ENCODE measurements around the gene PRSS35. TPM values are rescaled to one million over a fixed set of nuclear protein-coding genes. Genes with fewer than 3 reads are reported as not detected.
"Not testable (repeated sequence)": the region's sequence is repeated elsewhere in the genome, so short reads cannot be mapped to it uniquely, and the experiment has no call there.

Gene PRSS35, protein sequence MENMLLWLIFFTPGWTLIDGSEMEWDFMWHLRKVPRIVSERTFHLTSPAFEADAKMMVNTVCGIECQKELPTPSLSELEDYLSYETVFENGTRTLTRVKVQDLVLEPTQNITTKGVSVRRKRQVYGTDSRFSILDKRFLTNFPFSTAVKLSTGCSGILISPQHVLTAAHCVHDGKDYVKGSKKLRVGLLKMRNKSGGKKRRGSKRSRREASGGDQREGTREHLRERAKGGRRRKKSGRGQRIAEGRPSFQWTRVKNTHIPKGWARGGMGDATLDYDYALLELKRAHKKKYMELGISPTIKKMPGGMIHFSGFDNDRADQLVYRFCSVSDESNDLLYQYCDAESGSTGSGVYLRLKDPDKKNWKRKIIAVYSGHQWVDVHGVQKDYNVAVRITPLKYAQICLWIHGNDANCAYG
- not detected in 2 replicates for total RNA-seq

DNA sequence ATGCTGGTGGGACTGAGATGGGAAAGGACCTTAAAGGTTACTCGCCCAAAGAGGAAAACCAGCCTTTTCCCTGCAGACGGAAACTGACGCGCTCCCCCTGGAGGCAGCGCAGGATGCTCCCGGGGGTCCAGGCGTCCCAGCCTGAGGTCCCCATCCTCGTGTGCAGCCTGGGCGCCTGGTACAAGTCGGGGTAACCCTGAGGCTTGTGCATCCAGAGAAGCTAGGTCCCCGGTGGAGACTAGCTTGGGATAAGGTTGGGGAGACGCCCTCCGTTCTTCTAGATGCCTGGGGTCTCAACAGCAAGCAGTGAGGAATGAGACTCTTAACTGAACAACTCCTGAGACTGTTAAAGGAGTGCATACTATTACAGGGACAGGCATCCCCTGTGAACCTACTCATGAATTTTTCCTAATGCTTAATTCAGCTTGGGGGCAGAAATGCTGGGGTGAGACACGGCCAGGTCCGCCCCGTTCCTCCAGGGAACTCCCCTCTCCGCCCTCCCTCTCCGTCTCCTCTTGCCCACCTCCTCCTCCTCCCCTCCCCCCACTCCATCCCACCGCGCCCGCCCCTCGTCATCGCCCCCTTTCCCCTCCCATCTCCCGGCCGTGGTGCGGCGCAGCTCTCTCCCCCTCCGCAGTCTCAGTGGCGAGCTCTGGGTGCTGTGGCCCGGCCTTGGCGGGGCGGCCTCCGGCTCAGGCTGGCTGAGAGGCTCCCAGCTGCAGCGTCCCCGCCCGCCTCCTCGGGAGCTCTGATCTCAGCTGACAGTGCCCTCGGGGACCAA, at the start of gene PRSS35:
Gene PRSS35, plus strand, starts transcription at position 634 of the 781 bp plus-strand sequence. CDS start 10,908 bp downstream, outside the sequence.
- intact Hi-C loops (cut with micrococcal nuclease): no loop called here

DNA sequence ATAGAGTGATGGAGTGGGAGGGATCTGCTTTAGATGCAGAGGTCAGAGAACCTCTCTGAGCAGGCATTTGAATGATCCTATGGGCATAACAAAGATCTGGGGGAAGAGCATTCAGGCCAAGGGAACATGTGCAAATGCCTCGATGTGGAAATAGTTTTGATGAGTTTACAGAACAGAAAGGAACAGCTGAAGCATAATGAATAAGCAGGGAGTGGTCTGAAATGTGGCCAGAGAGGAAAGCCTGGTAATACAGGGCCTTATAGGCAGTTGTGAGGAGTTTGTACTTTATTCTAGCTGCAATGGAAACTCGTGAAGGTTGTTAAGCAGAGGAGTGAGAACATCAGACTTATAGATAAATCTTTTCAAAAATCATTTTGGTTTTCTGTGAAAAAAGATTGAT, 48.4 kb upstream of the PRSS35 start:
- intact Hi-C loops (cut with micrococcal nuclease): no loop called here

DNA sequence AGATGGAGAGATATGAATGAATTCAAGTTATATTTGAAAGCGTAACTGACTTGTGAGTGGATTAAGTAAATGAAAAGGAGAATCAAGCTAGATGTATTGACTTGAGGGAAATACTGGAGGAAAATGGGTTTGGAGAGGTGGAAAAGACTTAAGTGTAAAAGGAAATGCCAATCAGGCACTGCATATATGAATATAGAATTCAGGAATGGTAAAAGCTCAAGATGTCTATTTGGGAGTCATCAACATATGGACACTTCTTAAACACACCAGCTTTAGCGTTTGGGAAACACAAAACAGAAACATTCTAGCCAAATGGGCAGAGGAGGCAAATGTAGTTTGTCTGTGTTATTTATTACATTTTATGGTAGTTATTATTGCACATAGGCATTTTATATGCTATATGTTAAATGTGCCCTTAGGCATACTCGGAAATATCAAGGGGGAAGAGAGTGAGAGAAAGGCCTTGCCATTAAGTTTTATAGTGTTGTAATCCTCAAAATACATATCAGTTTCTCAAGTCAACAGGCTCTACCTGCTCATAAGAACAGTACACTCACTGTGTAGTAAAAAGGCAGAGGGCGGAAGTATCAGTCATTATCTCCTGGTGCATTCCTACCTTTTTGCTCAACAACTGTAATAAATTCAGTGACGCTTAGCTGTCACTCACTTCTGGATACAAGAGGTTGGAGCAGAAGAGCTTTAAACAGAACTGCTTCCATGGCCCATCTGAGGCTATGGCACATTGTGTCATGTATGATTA, 47.8 kb upstream of the PRSS35 start:
- intact Hi-C loops (cut with micrococcal nuclease): no loop called here

DNA sequence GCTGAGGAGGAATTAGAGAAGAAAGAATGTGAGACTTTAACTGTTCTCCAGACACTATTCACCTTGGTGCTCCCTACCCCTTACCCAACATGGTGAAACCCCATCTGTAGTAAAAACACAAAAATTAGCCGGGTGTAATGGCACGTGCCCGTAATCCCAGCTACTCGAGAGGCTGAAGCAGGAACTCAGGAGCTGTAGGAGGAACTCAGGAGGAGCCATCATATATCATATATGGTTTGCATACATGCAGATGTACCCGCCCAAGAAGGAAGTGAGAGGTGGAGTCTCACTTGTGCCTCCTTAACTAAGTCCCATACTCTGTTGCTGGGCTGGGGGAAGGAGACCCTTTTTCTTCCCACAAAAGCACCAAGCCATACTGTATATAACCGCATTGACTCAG, 46.0 kb upstream of the PRSS35 start:
- intact Hi-C loops (cut with micrococcal nuclease): no loop called here

DNA sequence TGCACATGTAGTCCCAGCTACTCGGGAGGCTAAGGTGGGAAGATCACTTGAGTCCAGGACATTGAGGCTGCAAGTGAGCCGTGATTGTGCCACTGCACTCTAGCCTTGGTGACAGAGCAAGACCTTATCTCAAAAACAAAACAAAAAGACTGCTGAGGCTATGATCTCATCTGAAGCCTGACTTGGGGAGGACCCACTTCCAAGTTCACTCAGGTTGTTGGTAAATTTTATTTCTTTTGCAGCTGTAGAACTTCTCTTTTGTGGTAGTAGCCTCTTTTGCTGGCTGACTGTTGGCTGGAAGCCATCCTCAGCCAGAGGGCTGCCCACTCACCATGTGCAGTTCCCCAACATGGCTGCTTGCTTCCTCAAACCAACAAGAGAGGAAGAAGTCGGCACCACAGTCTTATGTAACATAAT, 44.7 kb upstream of the PRSS35 start:
- intact Hi-C loops (cut with micrococcal nuclease): no loop called here

DNA sequence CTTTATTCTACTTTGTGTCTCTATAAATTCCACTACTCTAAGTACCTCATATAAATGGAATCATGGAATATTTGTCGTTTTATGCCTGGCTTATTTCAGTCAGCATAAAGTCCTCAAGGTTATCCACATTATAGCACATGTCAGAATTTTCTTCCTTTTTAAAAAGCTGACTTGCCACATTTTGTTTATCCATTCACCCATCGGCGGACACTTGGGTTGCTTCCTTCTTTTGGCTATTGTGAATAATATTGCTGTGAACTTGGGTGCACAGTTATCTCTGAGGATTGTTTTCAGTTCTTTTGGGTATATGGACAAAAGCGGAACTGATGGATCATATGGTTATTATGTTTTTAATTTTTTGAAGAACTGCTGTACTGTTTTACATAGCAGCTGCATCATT, 42.3 kb upstream of the PRSS35 start:
- intact Hi-C loops (cut with micrococcal nuclease): no loop called here

DNA sequence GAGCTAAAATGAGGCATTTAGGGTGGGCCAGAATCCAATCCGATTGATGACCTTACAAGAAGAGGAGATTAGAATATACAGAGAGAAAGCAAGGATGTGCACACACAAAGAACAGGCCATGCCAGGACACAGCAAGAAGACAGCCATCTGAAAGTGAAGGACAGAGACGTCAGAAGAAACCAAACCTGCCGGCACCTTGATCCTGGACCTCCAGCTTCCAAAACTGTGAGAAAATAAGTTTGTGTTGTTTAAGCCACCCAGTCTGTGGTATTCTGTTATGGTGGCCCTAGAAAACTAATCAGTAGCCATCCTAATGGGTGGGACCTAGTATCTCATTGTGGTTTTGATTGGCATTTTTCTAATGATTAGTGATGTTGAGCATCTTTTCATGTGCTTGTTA, 41.7 kb upstream of the PRSS35 start:
- intact Hi-C loops (cut with micrococcal nuclease): no loop called here

DNA sequence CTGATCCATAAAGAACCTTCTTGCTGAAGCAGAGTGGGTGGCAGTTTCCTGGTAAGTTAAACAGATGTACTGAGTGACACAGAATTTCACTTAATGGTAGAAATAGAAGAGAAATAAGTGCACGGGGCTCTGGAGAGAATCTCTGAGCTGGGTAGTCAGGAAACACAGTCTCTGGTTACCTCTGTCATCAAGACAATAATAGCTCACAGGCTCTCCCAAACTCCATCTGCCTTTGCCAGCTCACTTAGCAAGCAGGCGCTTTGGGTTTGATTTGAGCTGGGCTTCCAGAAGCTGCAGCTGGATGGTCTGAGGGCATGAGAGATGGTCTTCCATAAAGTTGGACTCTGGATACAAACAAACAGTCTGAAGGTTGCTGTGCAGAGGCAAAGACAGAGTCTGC, 39.6 kb upstream of the PRSS35 start:
- intact Hi-C loops (cut with micrococcal nuclease): no loop called here

DNA sequence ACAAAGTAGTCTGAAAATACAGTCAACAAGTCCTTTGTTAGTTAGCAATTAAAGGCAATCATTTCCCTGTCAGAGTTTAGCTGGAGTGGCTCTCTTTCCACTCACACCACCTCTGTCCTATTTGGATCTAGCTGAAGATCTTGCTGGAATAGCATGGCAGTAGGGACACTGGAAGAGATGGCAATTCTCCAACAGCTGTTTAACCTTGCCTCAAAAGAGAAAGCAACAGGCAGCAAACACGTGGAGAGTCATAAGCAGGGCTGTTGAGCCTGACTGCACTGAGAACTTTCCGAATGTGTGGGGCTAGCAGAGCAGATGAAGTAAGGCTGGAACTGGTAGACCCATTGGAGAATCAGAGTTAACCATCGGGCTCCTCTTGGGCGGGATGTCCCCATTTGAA, 38.0 kb upstream of the PRSS35 start:
- intact Hi-C loops (cut with micrococcal nuclease): no loop called here

DNA sequence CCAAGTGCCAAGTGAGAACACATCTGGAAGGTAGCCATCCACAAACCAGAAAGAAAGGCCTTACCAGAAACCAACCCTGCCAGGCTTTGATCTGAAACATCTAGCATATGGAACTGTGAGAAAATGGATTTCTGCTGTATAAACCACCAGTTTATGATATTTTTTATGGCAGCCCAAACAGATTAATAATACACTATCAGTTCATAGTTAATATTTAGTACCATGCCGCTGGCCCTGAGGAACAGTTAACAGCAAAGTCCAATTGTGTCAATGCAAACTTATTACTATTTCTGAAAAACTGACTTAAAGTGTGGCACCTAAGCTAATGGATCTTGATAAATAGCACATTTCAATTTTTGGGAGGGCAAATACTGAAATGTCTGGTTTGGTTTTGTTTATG, 35.4 kb upstream of the PRSS35 start:
- intact Hi-C loops (cut with micrococcal nuclease): no loop called here

DNA sequence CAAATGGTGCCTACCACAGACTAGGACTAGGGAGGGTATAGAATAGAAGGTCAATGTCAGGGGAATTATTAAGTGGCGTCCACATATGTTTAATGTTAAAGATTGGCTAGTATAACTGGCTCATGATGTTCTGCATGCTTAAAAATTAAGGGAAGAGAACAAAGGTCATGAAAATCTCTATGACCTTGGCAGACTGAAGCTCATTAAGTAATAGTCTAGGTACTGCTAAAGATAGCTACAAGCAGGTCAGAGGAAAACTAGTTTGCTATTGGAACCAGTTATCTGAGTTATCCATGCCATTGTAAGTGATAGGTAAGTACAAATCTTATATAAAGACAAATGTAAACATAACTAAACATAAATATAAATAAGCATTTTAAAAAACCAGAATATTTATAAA, 32.9 kb upstream of the PRSS35 start:
- intact Hi-C loops (cut with micrococcal nuclease): no loop called here

DNA sequence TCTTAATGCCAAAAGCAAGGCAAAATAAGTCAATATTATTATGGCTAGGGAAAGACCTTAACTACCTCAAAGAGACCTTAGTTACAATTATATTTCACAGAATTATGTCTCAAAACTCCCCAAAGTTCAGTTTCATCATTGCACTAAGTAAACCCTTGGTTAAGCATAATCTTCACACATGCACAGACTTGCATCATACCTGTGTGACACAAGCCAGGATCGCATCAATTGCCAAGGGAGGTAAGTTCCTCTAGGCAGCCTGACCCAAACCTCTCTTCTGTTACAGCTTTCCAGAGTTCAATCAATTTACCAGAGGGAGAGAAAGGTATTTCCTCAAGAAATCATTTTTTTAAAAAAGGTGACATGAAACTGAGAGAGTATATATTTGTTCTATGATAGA, 31.9 kb upstream of the PRSS35 start:
- intact Hi-C loops (cut with micrococcal nuclease): no loop called here

DNA sequence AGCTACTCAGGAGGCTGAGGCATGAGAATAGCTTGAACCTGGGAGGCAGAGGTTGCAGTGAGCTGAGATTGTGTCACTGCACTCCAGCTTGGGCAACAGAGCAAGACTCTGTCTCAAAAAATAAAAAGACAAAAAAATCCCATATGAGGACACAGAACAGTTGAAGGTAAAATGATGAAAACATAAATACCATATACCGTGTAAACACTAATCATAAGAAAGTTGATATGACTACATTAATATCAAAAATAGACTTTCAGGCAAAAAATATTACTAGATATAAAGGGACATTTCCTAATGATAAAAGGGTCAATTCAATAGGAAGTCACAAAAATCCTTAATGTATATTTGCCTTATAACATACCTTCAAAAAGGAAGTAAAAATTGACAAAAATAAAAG, 30.4 kb upstream of the PRSS35 start:
- intact Hi-C loops (cut with micrococcal nuclease): not testable (repeated sequence)

DNA sequence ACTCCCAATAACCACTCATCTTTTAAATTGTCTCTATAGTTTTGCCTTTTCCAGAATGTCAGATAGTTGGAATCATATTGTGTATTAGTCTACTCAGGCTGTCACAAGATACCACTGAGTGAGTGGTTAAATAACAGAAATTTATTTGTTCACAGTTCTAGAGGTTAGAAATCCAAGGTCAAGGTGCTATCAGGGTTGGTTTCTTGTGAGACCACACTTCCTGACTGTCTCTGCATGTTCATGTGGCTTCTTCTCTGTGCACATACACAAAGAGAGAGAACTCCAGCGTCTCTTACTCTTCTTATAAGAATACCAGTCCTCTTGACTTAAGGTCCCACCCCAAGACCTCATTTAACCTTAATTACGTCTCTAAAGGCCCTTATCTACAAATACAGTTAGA, 23.9 kb upstream of the PRSS35 start:
- intact Hi-C loops (cut with micrococcal nuclease): no loop called here

DNA sequence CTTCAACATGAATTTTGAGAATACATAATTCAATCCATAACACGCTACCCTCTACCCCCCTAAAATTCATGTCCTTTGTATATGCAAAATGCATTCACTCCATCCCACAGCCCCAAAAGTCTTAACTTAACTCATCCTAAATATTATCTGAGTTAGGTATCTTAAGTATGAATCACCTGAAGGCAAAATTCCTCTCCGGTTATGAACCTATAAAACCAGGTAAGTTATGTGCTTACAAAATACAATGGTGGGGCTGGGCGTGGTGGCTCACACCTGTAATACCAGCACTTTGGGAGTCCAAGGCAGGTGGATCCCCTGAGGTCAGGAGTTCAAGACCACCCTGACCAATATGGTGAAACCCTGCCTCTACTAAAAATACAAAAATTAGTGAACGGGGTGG, 23.5 kb upstream of the PRSS35 start:
- intact Hi-C loops (cut with micrococcal nuclease): no loop called here

DNA sequence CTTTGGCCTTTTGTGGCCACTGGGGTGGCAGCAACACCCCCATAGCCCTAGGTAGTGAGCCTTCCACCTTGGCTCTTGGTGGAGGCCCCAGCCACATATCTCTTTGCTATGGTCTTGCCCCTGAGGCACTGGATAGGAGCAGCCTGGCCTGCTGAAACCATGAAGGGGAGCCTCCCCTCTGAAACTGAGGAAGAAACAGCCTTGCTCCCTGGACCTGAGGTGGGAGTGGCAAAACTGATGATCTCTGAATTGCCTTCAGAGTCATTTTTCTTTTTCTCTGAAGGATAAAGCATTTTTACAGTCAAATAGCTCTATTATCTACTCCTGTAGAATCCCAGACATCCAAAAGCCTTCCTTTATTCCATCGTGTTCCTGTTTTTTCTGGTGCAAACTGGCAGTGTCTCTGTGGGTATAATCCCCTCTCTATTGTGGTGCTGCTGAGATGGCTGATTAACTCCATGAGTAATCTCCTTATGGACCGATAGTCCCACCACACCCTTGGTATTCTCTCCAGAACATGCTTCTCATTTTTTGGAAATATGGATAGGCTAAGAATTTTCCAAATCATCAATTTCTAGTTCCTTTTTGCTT, 22.0 kb upstream of the PRSS35 start:
- intact Hi-C loops (cut with micrococcal nuclease): no loop called here

DNA sequence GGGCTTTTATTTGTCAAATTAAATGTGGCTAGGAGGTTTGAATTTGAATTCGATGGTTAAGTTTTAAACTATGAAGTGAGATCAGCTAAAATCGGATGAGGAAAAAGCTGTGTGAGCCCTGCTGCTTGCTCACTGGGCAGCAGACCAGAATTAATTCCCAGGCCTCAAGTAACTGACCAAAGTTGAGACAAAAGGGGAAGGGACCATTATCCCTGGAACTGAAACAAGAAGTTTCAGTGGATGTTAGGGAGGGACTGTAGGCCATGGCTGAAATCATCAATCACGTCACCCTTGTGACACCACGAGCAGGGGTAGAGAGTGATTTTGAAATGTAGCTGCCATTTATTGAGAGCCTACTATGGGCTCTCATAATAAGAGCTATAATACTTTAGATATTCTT, 7.0 kb upstream of the PRSS35 start:
- intact Hi-C loops (cut with micrococcal nuclease): no loop called here

DNA sequence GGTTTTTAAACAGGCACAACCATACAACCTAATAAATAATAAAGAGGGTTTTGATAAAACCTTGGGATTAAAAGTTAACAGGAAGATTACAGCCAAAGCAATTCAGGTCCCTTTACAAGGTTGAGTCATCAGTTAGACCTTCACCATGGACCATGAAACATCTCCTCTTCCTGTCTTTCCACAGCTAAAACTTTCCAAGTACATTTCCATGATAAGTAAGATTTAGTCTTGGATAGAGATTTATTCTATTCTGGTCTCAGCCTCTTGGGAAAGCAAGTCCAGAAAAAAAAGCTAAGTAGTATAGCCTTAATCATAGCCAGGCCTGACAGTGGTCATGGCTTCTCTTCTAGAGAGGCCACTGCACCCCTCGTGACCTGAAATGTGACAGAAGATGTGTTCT, 2.9 kb upstream of the PRSS35 start:
- intact Hi-C loops (cut with micrococcal nuclease): no loop called here

DNA sequence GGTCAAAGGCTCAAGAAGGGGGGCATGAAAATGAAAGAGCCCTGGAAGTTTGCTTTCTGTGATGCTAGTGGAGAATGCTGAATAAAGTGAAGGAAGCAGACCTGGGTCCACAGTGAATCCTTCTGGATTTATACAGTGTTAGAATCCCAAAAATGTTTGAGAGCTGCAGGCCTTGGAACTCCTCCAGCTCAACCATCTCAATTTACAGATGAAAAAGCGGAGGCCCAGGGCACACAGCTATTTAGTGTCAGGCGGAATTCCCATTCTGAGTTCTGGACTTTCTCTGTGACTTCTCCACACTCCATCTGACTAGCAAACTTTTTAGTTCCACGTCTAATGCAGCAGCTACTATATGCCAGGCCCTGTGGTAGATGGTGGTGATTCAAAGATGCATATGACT, 1.5 kb upstream of the PRSS35 start:
- intact Hi-C loops (cut with micrococcal nuclease): no loop called here

DNA sequence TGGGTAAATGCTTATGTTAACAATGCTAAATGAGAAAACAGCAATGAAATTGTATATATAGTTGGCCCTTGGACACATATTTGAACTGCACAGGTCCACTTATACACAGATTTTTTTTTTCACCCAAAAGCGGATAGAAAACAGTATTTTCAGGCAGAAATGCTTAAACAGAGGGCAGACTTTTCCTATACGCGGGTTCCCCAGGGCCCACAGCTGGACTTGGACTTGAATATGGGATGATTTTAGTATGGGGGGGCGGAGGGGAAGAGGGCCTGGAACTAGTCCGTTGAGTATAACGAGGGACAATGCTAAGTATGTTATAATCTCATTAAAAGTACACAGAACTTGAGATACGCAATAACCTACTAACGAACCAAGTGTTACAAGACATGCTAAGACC, 1.1 kb upstream of the PRSS35 start:
- intact Hi-C loops (cut with micrococcal nuclease): no loop called here

DNA sequence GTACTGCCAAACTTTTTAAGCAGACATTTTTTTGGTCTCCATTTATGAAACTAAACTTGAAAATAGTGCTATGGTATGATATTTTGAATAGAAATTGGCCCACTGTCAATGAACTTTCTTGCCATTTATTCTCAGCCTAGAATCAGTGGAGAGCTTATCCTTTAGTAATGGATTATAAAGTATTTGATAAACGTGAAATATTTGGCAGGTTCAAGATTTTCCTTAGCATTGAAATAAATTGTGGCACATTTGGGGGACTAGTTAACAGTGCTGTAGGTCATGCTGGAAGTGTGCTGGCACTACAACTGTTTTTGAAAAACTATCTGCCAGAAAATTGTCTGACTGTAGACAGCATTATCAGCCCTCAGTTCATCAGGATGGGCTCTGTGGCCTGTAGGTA, 2.1 kb downstream of the PRSS35 start:
- intact Hi-C loops (cut with micrococcal nuclease): loop anchor here (1.0 to 2.0 kb wide), 2 partner anchors 96 to 1244 kb away; no protein-coding TSS in a partner anchor
